GM19452 (cell line): Measurements from ENCODE around the gene ABHD10.

Source experiments
- ATAC-seq: cut with Tn5 transposase; IDR thresholded peaks from one replicate; pipeline ENCODE4 v1.9.1; 2021; ENCODE audit not compliant: unreplicated experiment

The ABHD10 gene

DNA sequence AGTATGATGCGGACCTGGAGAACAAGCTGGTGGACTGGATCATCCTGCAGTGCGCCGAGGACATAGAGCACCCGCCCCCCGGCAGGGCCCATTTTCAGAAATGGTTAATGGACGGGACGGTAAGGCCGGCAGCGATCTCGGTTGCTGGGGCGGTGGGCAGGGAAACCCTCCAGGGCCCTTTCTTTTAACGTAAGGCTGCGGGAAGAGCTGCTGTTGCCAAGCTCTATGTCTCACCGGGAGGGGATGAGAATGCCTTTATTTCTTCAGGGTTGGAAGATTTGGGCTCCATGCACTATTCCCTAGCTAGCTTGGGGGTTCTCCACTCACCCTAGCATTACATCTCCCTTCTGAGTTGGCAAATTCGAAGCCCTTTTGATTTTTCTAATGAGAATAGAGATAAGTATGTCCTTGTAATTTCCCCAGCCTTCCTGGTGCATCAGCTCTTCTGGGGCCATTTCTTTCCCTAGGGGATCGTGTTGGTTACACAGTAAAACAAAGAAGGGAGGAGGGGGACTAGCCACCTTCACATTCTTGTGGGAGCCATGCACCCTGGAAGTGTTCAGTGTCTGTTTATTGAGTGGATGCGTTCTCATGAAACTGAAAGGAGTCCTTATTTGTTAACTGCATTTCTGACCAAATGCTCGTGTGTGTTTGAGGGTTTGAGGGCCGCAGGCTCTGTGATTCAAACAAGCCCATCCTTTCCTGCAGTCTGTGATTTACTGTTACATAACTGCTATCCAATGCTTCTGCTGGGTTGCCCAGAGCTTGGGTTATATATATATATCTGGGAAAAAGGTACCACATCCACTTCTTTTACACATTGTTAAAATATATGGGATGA lies 20.9 kb downstream of the ABHD10 start:
- ATAC-seq = no peak

DNA sequence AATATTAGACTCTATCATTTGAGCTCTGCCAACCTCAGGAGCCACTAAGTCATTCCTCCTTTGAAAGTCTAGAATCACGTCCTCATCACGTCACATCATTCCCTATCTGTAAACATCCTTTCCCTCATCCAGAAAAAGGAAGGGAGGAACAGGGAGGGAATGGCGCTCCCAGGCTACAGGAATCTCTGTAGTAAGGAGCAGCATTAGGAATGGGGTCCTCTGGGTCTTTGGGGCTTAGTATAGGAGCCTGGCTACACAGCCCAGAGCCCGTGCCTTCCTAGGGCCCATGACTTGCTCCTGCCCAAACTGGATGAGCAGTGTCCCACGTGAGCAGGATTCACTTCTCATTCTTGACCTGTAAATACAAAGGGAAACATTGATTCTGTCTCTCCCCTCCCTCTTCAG lies 21.5 kb downstream of the ABHD10 start:
- ATAC-seq = no peak

DNA sequence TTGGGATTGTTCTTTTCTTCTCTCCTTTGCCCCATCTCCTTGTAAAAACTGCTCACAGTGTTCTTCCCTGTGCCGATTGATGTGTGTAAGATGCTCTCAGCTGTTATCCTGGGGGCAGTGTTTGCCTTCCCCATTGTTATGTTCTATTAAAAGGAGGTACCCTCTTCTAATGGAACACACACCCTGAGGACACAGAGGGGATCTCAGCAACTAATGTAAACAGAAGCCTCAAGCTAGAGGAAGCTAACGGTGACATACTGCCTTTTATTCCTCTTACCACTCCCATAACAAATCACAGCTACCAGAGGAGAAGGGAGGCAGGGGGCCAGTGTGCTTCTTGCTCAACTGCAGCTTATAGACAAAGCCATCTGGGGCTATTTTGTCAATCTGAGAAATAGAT lies 22.1 kb downstream of the ABHD10 start:
- ATAC-seq = no peak

DNA sequence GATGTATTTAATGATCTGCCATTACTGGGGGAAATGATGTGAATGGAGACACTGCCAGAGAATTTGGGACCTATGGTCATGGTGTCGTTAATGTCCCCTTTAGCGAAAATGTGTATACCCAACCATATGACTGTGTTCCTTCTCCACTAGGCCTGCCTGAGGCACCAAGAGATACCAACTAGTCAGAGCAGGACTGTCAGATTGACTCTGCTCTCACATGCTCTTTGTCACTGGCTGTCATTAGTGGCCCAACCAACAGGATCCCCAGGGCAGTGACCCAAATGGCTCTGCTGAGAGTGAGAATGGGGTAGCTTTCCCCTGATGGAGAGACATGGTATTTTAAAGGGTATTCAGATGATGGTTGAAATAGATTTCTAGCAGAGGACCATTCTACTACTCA lies 22.7 kb downstream of the ABHD10 start:
- no peak for ATAC-seq

DNA sequence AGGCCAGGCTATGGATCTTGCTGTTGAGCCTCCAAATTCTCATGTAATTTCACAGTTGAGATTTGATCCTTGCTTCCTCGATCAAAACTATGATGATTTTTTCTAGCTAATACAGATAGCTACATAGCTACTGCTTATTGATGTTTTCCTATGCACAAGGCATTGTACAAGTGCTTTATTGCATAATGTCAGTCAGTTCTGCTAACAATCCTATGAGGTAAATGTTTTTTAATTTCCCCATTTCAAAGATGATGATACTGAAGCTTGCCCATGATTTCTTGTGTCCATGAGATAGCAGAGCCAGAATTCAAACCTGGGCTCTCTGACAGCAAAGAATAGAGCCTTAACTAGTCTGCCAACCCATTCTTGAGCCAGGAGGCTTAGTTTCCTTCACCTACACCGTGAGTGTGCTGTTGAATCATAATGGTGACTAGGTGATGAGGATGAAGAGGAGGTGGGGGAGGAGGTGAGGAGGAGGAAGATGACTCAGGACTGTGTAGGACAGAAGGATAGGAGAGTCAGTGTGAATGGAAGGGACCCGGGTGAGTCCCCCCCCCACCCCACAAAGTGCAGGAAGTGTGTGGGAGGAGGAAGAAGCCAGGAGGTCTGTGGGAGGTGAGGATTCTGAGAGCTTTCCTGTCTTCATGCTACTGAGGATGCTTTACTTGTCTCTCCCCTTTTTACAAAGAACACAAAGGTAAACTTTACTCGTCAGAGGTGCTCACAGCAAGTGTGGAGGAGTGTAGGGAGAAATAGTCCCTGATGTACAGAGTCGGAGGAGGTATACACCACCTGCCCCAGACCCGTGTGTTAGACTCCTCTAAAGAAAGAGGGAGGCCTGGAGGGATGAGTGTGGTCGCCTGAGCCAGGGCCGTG lies 23.5 kb downstream of the ABHD10 start:
- ATAC-seq = no peak

DNA sequence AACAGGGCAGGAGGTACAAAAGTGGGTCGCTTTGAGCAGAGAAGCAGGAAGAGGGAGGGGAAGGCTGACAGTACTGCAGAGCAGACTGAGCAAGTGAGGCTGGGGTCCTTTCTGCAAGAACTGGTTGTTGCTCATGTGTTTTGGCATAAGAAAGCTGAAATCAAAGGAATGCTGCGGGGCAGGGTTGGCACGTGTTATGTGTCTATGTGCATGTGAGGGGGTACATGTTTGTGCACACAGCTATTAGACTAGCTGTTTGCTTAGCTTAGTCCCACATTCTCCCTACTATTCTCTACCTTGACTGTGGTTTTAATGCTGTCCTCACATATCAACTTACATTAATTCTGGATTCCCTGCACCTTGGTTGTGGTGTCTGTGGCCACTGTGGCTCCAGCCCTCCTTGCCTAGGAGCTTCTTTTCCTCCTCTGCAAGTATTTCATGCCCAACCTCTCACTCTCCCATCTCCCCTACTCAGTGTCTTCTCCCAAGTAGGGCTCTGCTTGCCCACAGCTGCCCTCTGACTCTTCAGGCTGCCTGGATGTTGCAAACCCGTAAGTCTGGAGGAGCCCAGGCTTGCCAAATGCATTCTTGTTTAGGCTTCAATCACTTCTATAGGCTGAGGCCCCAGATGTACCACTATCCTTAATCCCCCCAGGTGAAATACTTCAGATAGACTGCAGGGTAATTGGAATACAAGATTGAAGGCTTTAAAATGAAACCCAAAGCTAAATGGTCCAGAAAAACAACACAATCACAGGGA lies 24.7 kb downstream of the ABHD10 start:
- no peak for ATAC-seq

DNA sequence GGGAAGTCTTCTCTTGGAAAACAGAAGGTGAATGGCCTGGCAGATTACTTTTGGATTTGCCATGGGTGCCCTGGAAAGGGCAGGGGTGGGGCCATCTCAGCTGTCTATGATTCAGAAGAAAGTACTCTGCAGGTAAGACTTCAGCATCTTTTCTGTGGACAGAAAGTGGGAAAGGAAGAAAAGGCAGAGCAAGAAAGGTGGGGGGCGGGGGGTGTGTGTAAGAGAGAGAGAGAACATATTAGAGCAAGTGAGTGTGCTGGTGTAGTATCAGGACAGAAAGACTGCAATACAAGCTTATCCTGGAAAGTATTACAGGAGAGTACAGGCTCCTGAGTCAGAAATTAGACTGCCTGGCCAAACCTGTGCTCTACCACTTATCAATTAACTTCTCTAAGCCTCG lies 25.4 kb downstream of the ABHD10 start:
- no peak for ATAC-seq

DNA sequence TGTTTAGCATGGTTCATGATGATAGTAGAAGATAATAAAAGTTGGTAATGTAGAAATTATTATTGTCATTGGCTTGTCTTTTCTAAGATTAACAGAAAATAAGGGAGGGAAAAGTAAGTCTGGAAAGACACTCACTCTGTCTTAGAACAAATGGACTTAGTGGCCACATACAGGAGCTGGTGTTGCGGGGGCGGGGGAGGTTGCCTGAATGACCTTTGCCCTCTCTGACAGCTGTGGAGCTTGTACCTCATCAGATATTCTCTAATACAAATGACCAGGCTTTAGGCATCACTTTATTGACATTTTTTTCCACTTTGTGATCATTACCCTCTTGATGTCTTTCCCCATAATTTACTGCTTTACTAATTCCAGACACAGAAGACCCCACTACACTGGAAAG lies 25.8 kb downstream of the ABHD10 start:
- no peak for ATAC-seq

DNA sequence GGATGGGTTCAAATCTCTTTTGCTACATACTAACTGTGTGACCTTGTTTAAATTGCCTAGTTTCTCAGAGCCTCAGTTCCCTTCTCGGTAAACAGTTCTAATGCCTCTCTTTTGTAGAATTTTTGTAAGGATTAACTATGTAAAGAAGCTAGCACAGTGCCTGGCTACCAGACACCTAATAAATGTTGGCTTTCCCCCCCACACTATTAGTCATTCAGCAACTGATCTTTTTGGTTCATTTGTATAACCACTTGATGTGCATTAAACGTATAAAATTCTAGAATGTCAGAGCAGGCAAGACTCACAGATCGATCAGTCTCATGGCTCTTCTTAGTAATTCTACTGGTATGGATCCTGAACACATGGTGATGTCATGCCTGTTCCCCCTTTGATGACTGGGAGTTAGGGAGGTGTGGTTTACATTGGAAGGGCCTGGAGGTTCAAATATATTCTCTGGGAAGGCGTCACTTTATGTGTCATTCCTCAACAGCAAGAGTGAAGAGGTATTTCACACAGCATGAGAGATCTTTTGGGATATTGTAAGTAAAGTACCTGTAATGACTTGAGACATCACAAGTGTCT lies 26.4 kb downstream of the ABHD10 start:
- no peak for ATAC-seq

DNA sequence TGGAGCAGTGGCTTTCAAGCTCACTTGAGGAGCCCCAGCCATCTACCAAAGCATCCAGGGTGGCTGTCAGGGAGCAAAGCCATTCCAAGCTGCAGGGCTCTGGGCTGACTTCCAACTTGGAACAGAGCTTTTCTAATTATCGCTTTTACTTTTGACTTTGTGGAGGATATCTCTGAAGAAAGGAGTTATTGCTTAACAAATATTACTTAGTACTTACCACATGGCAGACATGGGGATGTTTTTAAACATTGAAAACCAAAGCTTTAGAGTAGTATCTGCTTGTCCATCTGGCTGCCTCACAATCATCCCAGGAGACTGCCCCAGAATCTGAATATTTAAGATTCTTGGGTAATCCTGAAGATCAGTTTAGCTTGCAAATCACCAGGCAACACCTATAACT lies 28.8 kb downstream of the ABHD10 start:
- no peak for ATAC-seq

DNA sequence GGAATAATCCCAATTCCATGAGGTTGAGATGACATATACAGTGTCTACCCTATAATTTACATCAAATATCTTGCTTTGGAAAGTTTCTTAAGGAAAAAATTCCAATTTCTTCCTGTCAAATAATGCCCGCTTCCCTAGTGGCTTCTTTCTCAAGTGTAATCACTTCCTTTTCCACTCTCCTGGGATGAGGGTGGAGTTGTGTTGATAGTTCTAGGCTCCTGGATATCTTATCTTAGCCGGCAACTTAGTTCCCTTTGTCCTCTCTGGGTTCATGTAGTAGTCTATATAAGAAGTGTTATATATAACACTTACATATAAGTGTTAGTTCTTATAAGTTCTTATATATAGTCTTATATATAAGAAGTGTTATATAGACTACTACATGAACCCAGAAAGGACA lies 30.8 kb downstream of the ABHD10 start:
- no peak for ATAC-seq

DNA sequence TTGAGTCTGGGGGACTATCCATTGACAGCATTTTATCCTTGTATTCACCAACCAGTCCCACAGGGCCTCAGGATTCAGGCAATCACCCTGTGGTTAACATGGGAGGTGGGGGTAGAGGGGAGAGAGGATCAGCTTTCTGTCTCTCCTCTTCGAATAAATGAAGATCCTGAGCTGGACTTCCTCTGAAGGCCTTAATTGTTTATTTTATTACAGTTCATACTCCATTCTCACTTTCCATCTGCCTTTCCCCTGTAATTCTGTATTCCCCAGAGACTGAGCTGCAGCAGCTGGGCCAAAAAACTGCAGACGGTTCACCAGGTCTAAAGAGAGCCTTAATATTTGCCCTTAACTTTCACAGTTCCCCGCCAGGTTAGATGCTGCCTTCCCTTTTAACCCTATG lies 31.8 kb downstream of the ABHD10 start:
- ATAC-seq = no peak

DNA sequence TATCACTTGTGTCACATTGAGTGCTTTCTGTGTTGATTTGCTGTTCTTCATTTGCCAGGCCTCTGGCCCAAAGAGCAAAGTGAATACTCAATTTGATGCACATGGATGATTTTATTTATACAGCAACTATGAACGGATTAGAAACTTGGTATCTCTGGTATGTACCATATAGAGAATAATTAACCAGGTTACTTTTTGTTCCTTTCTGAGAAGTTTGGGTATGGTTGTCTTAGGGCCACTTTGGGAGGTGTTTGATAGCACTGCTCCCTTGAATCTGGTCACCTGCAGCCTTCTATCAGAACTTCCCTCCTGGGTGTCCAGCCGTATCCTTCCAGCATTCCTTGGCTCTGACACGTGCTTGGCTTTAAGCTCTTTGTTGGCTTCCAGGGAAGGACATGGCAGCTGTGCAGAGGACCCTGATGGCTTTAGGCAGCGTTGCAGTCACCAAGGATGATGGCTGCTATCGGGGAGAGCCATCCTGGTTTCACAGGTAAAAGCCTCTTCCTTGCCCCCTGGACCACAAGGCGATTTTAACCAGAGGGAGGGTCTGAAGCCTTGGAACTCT lies 32.6 kb downstream of the ABHD10 start:
- ATAC-seq = no peak

DNA sequence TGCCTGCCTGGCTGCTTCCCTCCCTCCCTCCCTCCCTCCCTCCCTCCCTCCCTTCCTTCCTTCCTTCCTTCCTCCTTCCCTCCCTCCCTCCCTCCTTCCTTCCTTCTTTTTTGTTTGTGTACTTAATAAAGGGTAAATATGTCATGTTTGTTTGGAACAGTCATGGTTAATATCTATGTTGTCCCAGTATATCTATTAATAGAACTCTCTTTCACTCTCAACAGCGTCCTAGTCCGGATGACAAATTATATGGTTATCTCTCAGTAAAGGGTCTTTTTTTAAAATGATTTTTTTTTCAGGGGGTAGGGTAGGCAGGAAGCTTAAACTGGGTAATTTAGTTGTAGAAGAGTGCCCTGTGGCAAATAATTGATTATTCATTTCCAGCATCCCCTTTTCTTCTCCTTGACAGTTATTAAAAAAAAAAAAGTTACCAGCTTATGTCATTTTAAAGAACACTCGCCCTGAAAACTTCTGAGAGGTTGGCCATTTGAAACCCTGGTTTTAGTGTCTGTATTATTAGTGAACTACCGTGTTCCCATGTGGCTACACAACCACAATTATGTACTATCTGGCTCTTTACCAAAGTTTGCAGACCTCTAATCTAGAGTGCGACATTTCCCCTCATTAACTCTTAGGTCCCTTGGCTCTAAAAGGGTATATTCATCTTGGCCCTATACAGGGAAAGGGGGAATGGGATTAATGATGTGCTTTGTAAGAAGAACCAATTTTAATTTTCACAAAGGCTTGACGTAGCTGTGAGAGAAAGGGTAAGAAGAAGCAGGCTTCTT lies 33.6 kb downstream of the ABHD10 start:
- ATAC-seq = no peak

DNA sequence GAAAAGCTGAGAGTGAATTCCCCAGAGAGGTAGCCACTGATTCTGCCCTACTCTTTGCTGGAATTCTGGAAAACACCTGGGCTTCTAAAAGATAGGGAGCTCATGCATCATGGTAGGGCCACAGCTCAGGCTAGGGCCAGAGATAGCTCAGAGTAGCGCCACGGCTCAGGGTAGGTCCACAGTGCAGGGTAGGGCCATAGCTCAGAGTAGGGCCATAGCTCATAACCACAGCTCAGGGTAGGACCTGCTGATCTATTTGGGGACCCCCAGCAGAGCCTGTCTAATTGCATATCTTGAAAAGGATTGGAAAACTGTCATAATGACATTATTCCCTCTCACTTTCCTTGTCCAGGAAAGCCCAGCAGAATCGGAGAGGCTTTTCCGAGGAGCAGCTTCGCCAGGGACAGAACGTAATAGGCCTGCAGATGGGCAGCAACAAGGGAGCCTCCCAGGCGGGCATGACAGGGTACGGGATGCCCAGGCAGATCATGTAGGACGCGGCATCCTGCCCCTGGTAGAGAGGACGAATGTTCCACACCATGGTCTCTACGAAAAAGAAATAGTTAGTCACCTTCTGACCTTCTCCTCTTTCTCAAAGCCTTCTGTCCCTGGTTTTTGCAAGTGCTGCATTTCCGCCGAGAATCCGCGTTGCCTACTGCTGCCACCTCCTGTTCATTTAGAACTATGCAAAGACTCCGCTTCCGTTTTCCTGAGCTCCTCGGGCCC lies 34.4 kb downstream of the ABHD10 start:
- ATAC-seq = peak; percentile 80

DNA sequence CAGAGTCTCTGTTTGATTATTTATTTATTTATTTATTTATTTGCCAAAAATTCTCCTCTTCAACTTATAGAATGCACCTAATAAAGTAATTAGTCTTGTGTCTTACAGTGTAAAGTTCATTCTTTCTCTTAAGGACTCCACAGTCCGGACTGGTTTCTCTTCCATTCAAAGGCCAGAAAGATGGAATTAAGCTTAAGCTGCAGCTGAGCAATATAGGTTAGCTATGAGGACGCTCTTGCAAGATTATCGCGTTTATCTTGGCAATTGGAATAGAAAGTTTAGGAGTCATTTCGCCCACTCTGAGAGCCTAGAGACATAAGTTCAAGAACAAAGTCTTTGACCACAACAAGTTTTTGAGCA lies 34.9 kb downstream of the ABHD10 start:
- ATAC-seq = peak; percentile 26

DNA sequence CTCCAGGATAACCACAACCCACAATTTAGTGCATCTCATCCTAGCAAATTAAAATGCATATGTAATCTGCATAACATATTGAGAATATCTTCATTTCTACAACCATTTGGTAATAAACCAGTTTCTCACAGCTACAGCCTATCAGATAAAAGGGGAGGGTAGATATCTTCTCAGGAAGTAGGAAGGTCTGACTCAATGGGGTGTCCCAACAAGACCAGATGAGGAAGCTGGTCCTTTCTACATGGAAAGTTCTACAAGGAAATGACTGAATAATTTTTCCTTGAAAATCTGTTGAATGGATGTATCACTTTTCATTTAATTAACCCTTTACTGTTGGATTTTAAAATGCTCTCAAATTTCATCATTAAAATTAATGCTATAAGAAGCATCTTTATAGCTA lies 38.3 kb downstream of the ABHD10 start:
- no peak for ATAC-seq

DNA sequence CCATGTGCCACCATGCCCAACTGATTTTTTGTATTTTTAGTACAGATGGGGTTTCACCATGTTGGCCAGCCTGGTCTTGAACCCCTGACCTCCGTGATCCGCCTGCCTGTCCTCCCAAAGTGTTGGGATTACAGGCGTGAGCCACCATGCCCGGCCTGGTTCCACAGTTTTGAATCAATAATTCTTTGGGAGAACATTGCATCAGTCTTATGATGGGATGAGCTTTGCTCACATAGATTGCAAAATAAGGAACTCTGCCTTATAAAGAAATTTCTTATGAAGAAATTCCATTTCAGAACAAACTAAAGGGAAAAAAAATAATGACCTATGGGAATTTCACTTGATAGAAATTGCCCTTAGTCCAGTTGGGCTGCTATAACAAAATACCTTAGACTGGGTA lies 39.9 kb downstream of the ABHD10 start:
- ATAC-seq = no peak

DNA sequence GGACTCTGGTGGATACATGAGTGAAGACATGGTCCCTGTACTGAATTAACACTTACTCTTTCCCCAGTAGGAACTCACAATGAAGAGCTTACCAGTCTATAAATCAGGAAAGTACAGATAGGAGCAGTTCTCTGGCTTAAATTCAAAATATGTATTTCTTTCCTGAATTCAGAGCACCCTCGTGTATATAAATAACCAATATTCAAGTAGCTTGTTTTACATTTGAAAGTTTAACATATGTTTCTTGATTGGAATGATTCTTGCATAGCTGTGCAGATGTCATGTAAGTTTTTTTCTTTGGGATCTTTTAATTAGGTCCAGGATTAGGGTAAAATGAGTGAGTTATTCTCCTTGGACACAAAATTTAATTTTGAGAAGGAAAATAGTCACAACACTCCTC lies 40.9 kb downstream of the ABHD10 start:
- no peak for ATAC-seq
